OCI-LY3 (cell line): ENCODE results near the gene NUP210L.

Experiments used
- EZH2phosphoT487 ChIP-seq: fragments of 200-600 bp; shearing (Covaris generic); IDR thresholded peaks from 2 replicates; pipeline ENCODE4 v1.6.1; 2018; ENCODE audit warnings: antibody characterized with exemption, mixed run types, low read depth
- TF ChIP-seq, protein P1 (sequence below): fragments of 200-600, 300-600 bp; sonication (generic); IDR thresholded peaks from 2 replicates; pipeline ENCODE4 v1.5.1; 2014; ENCODE audit warnings: antibody characterized with exemption, low read length, low read depth

DNA sequence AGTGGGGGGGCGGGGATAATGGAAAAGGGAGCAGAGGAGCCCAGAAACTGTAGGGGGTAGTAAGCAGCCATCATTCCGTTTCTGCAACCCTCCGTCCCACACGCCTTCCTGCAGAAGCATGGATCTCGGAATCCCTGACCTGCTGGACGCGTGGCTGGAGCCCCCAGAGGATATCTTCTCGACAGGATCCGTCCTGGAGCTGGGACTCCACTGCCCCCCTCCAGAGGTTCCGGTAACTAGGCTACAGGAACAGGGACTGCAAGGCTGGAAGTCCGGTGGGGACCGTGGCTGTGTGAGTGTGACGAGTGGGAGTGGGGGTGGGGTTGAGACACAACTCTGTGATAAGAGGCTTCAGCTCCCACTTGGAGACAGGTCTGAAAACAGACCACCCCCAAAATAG is 186.5 kb downstream of the NUP210L start:
- TF ChIP-seq, protein P1, sequence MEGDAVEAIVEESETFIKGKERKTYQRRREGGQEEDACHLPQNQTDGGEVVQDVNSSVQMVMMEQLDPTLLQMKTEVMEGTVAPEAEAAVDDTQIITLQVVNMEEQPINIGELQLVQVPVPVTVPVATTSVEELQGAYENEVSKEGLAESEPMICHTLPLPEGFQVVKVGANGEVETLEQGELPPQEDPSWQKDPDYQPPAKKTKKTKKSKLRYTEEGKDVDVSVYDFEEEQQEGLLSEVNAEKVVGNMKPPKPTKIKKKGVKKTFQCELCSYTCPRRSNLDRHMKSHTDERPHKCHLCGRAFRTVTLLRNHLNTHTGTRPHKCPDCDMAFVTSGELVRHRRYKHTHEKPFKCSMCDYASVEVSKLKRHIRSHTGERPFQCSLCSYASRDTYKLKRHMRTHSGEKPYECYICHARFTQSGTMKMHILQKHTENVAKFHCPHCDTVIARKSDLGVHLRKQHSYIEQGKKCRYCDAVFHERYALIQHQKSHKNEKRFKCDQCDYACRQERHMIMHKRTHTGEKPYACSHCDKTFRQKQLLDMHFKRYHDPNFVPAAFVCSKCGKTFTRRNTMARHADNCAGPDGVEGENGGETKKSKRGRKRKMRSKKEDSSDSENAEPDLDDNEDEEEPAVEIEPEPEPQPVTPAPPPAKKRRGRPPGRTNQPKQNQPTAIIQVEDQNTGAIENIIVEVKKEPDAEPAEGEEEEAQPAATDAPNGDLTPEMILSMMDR = no peak
- TF ChIP-seq EZH2phosphoT487 = no peak
